SU-DHL-6 (cell line): Measurements from ENCODE around the gene B3GNT2.

Source experiments
- H2AFZ ChIP-seq: fragments of 200-600 bp; sonication (generic); 2 replicates; pipeline ENCODE4 v1.6.1; 2014; ENCODE audit warnings: low read depth, mild to moderate bottlenecking, moderate library complexity, mixed read lengths, antibody characterized with exemption, low read length; ENCODE audit not compliant: severe bottlenecking
- H3F3A ChIP-seq: fragments of 200-600 bp; shearing (Covaris generic); 2 replicates; pipeline ENCODE4 v1.6.0; 2016; ENCODE audit warnings: antibody characterized with exemption, mild to moderate bottlenecking; ENCODE audit not compliant: insufficient read depth
- H3K27ac ChIP-seq: fragments of 200-600 bp; sonication (generic); 2 replicates; pipeline ENCODE4 v1.5.1; 2016; ENCODE audit warnings: low read depth, mild to moderate bottlenecking, low read length, moderate library complexity, mixed read lengths
- H3K27me3 ChIP-seq: fragments of 200-600 bp; sonication (generic), shearing (Covaris generic); 2 replicates; pipeline ENCODE4 v1.6.0; 2014; ENCODE audit warnings: mild to moderate bottlenecking, low read length
- H3K36me3 ChIP-seq: fragments of 200-600 bp; sonication (generic); 2 replicates; pipeline ENCODE4 v1.6.1; 2014; ENCODE audit warnings: mild to moderate bottlenecking, low read length, mixed read lengths
- H3K4me2 ChIP-seq: fragments of 300-600, 200-600 bp; shearing (Covaris generic), sonication (generic); 2 replicates; pipeline ENCODE4 v1.6.0; 2014; ENCODE audit warnings: low read length, low read depth, mild to moderate bottlenecking; ENCODE audit not compliant: poor library complexity, severe bottlenecking
- H3K4me3 ChIP-seq: fragments of 200-600 bp; sonication (generic); 2 replicates; pipeline ENCODE4 v1.5.1; 2014; ENCODE audit warnings: antibody characterized with exemption, low read length, mild to moderate bottlenecking, mixed read lengths; ENCODE audit not compliant: insufficient read depth, poor library complexity, severe bottlenecking
- H3K79me2 ChIP-seq: fragments of 200-600 bp; sonication (generic); 2 replicates; pipeline ENCODE4 v1.6.1; 2014; ENCODE audit warnings: mild to moderate bottlenecking, low read length, moderate library complexity; ENCODE audit not compliant: insufficient read depth
- H3K9ac ChIP-seq: fragments of 200-600 bp; sonication (generic); 2 replicates; pipeline ENCODE4 v1.7.0; 2014; ENCODE audit warnings: mild to moderate bottlenecking, low read length
- H3K9me2 ChIP-seq: fragments of 200-600 bp; sonication (generic); replicated peaks from 2 replicates; pipeline ENCODE4 v1.6.1; 2014; ENCODE audit warnings: low read length; ENCODE audit not compliant: insufficient read depth
- H3K9me3 ChIP-seq: fragments of 200-600 bp; sonication (generic); 2 replicates; pipeline ENCODE4 v1.6.1; 2014; ENCODE audit warnings: low read length, mixed read lengths; ENCODE audit not compliant: insufficient read depth
- H4K20me1 ChIP-seq: fragments of 200-600 bp; sonication (generic); 2 replicates; pipeline ENCODE4 v1.6.1; 2014; ENCODE audit warnings: low read depth, mild to moderate bottlenecking, antibody characterized with exemption, low read length, moderate library complexity, mixed read lengths
- EZH2phosphoT487 ChIP-seq: fragments of 200-600 bp; sonication (generic), shearing (Covaris generic); conservative IDR thresholded peaks from 2 replicates; pipeline ENCODE4 v1.6.1; 2018; ENCODE audit warnings: mild to moderate bottlenecking, antibody characterized with exemption, low read length, moderate library complexity, mixed read lengths
- TF ChIP-seq, protein P1 (sequence below): fragments of 200-600 bp; sonication (generic); IDR thresholded peaks from one replicate; pipeline ENCODE4 v1.5.1; 2017; ENCODE audit warnings: antibody characterized with exemption, mild to moderate bottlenecking, low read length, moderate library complexity; ENCODE audit not compliant: insufficient read depth, poor library complexity, severe bottlenecking

The B3GNT2 gene

DNA sequence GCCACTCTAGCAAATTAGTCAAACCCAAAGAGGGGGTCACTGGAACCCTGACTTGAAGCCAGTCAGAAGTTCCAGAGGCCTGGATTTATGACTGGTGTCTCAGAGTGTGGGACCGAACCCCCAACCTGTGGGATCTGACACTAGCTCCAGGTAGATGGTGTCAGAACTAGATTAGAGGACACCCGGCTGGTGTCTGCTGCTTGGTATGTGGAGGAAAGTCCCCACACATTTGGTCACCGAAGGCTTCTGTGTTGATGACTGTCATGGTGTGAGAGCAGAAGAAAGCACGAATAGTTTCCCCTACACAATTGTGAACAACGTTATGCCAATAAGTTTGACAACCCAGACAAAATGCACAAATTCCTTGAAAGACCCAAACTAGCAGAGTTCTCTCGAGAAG is 48.1 kb downstream of the B3GNT2 start:
- H3K27ac ChIP-seq, result no peak overlapping the region
- no peak overlapping the region for H2AFZ ChIP-seq
- H3K9ac ChIP-seq, result no peak overlapping the region
- no peaks in the 10 kb centered on the region for H3K9me2 ChIP-seq
- no peaks in the 10 kb centered on the region for H3K36me3 ChIP-seq
- H4K20me1 ChIP-seq, result no peaks in the 10 kb centered on the region
- no peak overlapping the region for H3K4me2 ChIP-seq
- H3K9me3 ChIP-seq, result no peaks in the 10 kb centered on the region
- H3K4me3 ChIP-seq, result no peak overlapping the region
- no peaks in the 10 kb centered on the region for H3F3A ChIP-seq
- no peaks in the 10 kb centered on the region for H3K27me3 ChIP-seq
- no peaks in the 10 kb centered on the region for H3K79me2 ChIP-seq
- TF ChIP-seq, protein P1, sequence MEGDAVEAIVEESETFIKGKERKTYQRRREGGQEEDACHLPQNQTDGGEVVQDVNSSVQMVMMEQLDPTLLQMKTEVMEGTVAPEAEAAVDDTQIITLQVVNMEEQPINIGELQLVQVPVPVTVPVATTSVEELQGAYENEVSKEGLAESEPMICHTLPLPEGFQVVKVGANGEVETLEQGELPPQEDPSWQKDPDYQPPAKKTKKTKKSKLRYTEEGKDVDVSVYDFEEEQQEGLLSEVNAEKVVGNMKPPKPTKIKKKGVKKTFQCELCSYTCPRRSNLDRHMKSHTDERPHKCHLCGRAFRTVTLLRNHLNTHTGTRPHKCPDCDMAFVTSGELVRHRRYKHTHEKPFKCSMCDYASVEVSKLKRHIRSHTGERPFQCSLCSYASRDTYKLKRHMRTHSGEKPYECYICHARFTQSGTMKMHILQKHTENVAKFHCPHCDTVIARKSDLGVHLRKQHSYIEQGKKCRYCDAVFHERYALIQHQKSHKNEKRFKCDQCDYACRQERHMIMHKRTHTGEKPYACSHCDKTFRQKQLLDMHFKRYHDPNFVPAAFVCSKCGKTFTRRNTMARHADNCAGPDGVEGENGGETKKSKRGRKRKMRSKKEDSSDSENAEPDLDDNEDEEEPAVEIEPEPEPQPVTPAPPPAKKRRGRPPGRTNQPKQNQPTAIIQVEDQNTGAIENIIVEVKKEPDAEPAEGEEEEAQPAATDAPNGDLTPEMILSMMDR, result no peak
- TF ChIP-seq EZH2phosphoT487, result no peak

- Histone ChIP-seq H3K36me3 (no peaks in the 10 kb centered on the region), H3K9ac (no peak overlapping the region), H3K27ac (no peak overlapping the region), H3K9me2 (no peaks in the 10 kb centered on the region), H3K4me2 (no peak overlapping the region), H3F3A (no peaks in the 10 kb centered on the region), H3K4me3 (no peak overlapping the region), H2AFZ (no peak overlapping the region), H4K20me1 (no peaks in the 10 kb centered on the region), H3K27me3 (no peaks in the 10 kb centered on the region), H3K79me2 (no peaks in the 10 kb centered on the region), H3K9me3 (no peaks in the 10 kb centered on the region)
- TF ChIP-seq EZH2phosphoT487, result no peak
- TF ChIP-seq, protein P1, result no peak
These were observed 52.3 kb downstream of the B3GNT2 start for GRCh38 chr2:62248226-62248625.

DNA sequence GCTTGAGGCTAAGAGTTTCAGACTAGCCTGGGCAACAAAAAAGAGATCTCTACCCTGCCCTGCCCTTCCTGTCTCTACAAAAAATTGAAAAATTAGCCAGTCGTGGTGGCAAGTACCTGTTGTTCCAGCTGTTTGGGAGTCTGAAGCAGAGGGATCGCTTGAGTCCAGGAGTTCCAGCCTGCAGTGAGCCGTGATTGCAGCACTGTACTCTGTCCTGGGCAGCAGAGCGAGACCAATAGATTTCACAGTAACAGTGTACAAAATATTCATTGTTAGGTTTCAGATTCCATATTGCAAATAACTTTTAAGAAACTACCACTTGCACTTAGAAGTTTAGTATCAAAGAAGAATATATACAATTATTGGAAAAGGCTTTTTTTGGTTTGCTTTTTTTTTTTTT is 54.3 kb downstream of the B3GNT2 start:
- no peaks in the 10 kb centered on the region for H3K9me3 ChIP-seq
- no peak for TF ChIP-seq EZH2phosphoT487
- TF ChIP-seq, protein P1, result no peak
- H3K9ac ChIP-seq, result no peak overlapping the region
- H3K36me3 ChIP-seq, result no peaks in the 10 kb centered on the region
- H3F3A ChIP-seq, result no peaks in the 10 kb centered on the region
- no peaks in the 10 kb centered on the region for H4K20me1 ChIP-seq
- H3K9me2 ChIP-seq, result no peaks in the 10 kb centered on the region
- H3K4me2 ChIP-seq, result no peak overlapping the region
- H3K27me3 ChIP-seq, result no peaks in the 10 kb centered on the region
- no peak overlapping the region for H3K27ac ChIP-seq
- H2AFZ ChIP-seq, result no peak overlapping the region
- no peak overlapping the region for H3K4me3 ChIP-seq
- H3K79me2 ChIP-seq, result no peaks in the 10 kb centered on the region
